ENCODE measurements around the gene CACNA1B.
"Not testable (repeated sequence)": the region's sequence is repeated elsewhere in the genome, so short reads cannot be mapped to it uniquely, and the experiment has no call there.

Gene CACNA1B

DNA sequence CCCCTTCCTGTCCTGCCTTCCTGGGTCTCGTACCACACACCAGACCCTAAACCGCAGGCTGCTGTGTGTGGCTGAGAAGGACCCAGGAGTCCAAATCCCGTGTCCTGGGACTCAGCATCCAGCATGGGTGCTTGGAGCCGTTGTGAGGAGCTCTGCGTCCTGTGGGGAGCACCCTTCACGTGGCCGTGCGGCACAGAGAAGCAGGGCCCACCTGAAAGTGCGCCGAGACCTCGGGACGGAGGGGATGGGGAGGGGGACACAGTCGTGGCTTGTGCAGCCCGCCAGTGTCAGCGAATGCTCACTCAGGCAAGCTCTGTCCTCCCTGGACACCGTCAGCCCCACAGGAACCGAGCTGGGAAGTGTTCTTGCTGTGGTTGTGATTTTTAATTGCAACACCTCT lies 244.6 kb downstream of the CACNA1B start:
- DNase-seq = no peak

DNA sequence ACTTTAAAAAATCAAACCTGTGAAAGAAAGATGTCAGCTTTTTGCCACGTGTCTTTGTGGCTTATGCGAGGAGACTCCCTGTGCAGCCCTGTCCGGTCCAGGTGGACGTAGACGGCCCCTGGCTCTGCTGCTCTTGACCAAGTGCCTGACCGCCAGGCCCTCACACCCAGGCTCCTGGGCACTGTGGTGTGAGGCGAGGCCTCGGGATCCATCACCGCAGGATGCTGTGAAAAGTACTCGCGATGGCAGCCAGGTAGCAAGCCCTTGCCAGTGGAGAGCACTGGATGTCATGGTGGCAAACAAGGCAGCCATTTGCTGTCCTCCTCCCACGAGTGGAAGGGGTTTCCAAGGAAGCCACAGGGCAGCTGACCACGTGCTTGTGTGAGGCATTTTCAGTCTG lies 245.1 kb downstream of the CACNA1B start:
- DNase-seq = no peak

DNA sequence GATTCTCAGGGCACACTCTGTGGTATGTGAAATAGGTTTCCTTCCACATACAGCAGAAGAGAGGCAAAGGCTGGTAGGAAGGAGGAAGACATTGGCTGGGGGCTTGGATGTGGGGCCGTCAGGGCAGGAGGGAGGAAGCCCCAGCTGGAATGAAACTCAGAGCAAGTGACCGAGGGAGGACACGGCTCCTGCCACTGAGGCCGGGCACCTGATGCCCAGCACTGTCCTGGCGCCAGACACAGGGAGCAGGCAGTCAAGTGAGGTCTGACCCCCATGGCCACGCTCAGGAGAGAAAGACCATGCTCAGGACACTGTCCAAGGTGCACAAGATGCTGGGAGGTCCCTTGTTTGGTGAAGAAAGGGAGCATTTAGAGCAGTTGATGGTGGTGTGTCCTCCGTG lies 245.5 kb downstream of the CACNA1B start:
- no peak for DNase-seq

DNA sequence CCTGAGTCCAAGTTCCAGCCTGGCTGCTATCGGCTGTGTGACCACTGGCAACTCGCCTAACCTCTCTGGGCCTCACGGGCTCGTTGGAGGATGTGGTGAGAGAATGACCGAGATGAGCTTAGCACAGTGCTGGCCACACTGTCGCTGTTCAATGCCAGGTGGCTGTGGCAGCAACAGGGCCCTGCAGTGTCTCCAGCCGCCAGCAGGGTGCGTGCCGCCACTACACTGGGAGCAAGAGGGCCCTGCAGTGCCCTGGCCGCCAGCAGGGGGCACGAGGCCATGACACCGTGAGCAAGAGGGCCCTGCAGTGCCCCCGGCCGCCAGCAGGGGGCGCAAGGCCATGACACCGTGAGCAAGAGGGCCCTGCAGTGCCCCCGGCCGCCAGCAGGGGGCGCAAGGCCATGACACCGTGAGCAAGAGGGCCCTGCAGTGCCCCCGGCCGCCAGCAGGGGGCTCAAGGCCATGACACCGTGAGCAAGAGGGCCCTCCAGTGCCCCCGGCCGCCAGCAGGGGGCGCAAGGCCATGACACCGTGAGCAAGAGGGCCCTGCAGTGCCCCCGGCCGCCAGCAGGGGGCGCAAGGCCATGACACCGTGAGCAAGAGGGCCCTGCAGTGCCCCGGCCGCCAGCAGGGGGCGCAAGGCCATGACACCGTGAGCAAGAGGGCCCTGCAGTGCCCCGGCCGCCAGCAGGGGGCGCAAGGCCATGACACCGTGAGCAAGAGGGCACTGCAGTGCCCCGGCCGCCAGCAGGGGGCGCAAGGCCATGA lies 248.7 kb downstream of the CACNA1B start:
- not testable (repeated sequence) for DNase-seq

DNA sequence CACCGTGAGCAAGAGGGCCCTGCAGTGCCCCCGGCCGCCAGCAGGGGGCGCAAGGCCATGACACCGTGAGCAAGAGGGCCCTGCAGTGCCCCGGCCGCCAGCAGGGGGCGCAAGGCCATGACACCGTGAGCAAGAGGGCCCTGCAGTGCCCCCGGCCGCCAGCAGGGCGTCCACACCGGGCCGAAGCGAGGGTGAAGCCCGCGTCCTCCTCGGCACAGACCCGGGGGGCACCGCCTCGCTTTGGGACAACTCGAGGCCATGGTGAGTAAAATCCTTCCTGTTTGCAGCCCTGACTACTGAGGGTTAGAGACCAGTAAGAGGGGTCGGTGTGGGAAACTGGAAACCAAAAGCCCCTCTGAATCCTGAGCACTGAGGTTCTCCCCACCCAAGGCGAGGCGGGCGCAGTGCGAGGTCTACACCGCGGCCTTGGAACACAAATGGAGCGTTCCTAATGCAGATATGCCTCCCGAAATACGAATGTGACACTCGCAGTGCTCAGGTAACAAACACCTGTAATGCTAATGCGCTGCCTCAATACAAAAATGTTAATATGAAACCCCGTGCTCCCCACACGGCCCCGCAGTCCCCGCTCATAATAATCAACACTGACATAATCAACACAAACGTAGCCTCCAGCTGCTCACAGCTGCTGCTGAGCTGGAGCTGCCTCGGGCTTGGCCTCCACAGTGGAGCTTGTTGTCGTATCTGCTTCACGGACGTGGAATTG lies 249.4 kb downstream of the CACNA1B start:
- not testable (repeated sequence) for DNase-seq

DNA sequence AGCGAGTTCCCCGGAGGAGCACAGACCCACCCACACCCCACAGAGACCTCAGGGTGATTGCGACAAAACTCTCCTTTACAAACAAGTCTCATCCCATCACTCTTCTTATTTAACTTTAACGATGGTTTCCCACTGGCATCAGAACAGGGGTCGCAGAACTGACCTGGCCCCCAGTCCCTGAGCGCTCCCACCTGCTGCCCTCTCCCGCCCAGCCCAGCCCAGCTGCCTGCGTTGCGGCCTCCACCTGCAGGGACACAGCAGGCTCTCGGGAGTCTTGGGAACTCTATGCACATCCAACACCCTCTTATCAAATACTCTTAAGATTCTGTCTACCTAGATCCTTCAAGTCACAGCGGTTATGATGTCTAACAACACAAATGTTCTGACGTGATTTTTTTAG lies 250.4 kb downstream of the CACNA1B start:
- DNase-seq = not testable (repeated sequence)

DNA sequence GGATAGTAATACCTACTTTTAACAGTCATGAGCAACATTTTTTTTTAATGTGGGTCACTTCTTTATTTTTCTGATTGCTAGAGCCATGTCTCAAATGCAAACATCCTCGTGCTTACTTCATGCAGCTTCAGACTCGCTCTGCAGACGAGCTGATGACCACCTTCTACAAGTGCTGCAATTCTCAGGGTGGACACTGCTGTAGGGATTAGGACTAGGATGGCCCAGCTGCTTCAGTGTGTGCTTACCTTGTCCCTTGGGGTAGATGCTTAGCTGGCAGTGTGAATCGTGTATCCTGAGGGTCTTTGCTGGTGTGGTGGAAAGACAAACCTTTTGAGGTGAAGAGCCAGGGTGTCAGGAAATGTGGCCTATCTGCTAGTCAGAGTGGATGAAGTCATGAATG lies 251.7 kb downstream of the CACNA1B start:
- not testable (repeated sequence) for DNase-seq

DNA sequence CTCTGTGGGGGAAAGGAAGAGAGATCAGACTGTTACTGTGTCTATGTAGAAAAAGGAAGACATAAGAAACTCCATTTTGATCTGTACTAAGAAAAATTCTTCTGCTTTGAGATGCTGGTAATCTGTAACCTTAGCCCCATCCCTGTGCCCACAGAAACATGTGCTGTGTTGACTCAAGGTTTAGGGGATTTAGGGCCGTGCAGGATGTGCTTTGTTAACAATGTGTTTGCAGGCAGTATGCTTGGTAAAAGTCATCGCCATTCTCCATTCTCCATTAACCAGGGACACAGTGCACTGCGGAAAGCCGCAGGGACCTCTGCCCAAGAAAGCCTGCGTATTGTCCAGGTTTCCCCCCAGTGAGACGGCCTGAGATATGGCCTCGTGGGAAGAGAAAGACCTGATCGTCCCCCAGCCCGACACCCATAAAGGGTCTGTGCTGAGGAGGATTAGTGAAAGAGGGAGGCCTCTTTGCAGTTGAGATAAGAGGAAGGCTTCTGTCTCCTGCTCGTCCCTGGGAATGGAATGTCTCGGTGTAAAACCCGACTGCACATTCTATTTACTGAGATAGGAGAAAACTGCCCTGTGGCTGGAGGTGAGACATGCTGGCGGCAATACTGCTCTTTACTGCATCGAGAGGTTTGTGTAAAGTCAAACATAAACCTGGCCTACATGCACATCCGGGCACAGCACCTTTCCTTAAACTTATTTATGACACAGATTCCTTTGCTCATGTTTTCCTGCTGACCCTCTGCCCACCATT lies 255.5 kb downstream of the CACNA1B start:
- not testable (repeated sequence) for DNase-seq

DNA sequence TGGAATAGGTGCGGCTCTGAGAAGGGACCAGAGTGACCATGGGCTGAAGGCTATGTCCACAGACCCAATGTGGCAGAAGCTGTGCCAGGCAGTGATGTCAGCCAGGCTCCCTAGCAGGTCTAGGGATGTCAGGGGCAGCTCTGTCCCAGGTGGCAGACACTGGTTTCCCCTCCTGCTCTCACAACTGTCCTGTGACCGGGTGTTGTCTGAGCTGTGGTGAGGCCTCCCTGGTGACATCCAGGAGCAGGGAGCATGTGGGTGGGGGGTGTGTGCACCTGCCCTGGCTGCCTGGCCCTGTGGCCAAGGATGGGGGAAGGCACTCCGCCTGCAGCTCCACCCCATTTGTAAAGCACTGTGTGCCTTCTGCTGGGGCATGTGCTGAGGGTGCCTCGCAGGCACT lies 257.0 kb downstream of the CACNA1B start:
- not testable (repeated sequence) for DNase-seq

DNA sequence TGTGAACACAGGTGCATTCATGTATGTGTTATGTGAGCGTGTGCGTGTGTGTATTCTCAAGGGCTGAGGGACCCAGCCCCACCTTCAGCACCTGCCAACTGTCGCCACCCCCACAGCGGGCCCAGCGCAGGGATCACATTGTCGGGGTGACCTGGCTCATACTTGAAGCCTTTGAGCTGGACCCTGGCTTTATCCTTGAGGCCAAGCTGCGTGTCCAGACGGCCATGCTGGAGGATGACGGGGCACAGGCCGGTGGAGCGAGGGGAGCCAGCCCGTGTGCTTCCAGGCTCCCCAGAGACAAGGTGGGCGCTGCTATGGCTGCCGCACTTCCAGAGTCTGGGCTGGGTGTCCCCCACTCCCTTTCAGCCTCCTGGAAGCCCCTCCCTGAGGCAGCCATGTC lies 261.5 kb downstream of the CACNA1B start:
- not testable (repeated sequence) for DNase-seq

DNA sequence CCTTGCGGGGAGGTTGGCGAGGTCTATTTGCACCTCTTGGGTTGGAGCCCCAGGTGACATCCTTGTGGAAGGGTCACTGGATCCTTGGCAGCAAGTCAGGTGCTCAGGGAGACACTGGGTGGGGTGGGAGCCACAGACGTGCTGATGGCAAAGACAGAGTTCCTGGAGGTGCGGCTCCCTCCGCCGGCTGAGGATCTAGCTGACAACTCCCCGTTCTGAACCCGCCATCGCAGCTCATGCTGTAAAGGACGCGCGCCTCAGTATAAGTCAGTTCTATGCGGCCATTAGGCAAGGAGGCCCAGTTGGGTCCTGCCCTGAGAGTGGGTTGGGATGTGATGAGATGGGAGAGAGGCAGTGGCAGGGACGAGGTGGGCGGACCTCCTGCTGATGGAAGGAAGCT lies 263.4 kb downstream of the CACNA1B start:
- not testable (repeated sequence) for DNase-seq

DNA sequence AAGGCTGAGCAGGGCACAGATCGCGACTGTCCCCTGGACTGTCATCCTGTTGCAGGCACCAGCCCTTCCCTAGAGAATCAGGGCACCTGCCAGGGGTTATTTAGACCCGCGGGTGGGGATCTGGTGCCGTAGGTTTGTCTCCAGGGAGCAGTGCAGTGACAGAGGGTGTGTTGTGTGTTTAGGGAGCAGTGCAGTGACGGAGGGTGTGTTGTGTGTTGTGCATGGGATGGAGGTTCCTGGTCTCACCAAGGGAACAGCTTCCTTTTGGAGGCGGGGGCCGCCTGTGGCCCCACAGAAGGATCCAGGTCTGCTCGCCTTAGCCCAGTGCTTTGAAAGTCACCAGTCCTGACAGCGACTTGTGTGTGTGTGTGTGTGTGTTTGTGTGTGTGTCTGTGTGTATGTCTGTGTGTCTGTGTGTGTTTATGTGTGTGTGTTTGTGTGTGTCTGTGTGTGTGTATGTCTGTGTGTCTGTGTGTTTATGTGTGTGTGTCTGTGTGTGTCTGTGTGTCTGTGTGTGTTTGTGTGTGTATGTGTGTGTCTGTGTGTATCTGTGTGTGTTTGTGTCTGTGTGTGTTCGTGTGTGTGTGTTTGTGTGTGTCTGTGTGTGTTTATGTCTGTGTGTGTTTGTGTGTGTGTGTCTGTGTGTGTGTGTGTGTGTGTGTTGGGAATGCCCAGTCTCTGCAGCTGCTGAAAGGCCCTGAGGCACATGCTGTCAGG lies 265.1 kb downstream of the CACNA1B start:
- DNase-seq = not testable (repeated sequence)

DNA sequence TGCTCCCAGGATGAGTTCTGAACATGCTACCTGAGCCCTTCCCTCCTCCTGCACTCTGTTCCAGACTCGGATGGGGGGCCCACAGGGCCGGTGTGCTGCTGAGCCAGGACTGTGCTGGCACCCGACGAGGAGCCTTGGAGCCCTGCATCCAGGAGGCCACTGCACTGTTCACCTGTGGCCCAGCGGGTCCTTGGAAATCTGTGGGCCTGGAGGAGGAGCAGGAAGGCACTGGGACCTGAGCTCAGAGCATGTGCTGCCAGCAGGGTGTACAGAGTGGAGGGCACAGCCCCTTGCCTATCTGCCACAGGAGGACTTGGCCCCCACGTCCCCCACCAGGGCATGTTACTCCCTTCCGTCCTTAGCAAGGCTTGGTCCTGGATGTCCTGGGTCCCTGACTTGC lies 265.9 kb downstream of the CACNA1B start:
- DNase-seq = not testable (repeated sequence)

DNA sequence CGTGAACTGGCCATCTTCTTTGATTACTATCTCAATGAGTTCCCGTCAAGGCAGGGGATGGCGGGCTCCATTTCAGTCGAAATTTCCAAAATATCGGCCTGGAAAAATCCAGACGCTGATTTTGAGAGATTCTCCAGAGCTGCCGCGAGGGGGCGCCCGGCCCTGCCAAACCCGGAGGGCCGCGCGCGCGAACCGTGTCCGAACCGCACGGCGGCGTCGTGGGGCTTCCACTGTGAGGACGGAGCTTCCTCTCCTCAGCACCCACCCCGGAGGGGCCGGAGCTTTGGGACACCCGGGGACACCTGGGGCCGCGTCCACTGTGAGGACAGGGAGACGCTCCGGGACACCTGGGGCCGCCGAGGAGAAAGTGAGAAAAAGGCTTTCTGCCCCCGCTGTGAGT lies 270.0 kb downstream of the CACNA1B start:
- DNase-seq = not testable (repeated sequence)

DNA sequence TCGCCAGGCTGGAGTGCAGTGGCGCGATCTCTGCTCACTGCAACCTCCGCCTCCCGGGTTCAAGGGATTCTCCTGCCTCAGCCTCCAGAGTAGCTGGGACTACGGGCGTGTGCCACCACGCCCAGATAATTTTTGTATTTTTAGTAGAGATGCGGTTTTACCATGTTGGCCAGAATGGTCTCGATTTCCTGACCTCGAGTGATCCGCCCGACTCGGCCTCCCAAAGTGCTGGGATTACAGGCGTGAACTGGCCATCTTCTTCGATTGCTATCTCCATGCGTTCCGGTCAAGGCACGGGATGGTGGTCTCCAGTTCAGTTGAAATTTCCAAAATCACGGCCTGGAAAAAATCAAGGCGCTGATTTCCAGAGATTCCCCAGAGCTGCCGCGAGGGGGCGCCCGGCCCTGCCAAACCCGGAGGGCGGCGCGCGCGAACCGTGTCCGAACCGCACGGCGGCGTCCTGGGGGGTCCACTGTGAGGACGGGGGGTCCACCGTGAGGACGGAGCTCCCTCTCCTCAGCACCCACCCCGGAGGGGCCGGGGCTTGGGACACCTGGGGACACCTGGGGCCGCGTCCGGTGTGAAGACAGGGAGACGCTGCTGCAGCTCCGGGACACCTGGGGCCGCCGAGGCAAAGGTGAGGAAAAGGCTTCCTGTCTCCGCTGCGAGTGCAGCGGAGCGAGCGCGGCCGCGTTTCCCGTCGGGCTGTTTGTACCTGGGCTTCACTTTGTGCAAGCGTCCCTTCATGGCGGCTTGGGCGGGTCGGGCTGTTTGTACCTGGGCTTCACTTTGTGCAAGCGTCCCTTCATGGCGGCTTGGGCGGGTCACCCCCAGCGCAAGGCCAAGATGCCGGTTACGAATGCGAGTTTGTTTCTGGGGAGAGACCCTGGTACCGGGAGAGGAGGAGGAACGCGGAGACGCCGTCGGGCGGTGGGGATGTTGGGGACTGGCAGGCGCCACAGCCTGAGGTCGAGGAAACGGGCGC lies 272.4 kb downstream of the CACNA1B start:
- not testable (repeated sequence) for DNase-seq

DNA sequence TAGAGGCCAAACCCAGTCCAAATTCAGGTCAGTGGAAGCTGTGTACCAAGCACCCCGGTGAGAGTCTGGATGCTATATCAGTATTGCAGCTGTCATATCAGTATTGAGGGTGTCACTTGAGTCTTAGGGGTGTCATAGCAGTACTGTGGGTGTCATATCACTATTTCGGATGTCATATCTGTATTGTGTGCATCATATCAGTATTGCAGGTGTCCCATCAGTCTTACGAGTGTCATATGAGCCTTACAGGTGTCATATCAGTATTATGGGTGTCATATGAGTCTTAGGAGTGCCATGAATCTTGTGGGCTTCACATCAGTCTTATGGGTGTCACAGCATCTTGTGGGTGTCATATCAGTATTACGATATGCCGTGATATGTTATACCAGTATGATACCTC lies 278.2 kb downstream of the CACNA1B start:
- not testable (repeated sequence) for DNase-seq

DNA sequence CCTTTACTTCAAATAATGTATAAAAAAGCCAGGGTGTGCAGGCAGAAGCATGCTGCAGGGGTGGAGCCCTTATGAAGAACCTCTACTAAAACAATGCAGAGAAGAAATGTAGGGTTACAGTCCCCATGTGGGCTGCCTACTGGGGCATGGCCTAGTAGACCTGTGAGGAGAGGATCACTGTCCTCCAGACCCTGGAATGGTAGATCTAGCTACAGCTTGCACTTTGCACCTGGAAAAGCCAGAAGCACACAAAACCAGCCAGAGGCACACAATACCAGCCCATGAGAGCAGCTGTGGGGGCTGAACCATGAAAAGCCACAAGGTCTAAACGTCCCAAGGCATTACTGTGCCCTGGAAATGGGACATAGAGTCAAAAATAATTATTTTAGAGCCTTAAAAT lies 289.2 kb downstream of the CACNA1B start:
- DNase-seq = not testable (repeated sequence)
